OCI-LY1 (cell line): ENCODE results near the gene REV3L.

Experiments
- EZH2 ChIP-seq: fragments of 200-600 bp; sonication (generic), shearing (Covaris generic); IDR thresholded peaks from 2 replicates; pipeline ENCODE4 v1.8.0; 2017; ENCODE audit warnings: borderline replicate concordance, mixed run types, mild to moderate bottlenecking, antibody characterized with exemption, low read length, moderate library complexity, mixed read lengths
- TF ChIP-seq, protein P1 (sequence below): fragments of 200-600 bp; sonication (generic), shearing (Covaris generic); IDR thresholded peaks from 2 replicates; pipeline ENCODE4 v1.5.1; 2017; ENCODE audit warnings: mild to moderate bottlenecking, antibody characterized with exemption, low read length, moderate library complexity, mixed read lengths

DNA sequence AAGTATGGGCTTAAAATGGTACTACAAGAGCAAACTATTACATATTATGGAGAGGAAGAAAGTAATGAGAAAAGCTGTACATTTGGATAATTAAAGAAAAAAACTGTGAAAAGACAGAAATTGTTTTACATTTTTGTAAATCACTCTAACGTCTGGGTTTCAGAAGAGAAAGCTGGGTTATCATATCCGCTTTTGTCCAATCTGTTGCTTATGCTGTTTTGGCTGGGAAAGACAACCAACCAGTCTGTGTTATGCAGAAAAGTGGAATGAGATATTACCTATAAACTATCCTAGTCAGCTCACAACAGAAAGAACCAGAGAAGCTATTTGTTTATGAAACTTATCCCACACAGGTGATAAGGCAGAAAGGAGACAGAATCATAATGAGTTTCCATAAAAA lies 32.4 kb downstream of the REV3L start:
- TF ChIP-seq, protein P1, sequence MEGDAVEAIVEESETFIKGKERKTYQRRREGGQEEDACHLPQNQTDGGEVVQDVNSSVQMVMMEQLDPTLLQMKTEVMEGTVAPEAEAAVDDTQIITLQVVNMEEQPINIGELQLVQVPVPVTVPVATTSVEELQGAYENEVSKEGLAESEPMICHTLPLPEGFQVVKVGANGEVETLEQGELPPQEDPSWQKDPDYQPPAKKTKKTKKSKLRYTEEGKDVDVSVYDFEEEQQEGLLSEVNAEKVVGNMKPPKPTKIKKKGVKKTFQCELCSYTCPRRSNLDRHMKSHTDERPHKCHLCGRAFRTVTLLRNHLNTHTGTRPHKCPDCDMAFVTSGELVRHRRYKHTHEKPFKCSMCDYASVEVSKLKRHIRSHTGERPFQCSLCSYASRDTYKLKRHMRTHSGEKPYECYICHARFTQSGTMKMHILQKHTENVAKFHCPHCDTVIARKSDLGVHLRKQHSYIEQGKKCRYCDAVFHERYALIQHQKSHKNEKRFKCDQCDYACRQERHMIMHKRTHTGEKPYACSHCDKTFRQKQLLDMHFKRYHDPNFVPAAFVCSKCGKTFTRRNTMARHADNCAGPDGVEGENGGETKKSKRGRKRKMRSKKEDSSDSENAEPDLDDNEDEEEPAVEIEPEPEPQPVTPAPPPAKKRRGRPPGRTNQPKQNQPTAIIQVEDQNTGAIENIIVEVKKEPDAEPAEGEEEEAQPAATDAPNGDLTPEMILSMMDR, result no peak
- TF ChIP-seq EZH2, result no peak
